WI38 (cell line): ENCODE measurements around the gene ZNF568.
A peak's percentile ranks its signal among the peaks of the same experiment; 100 is the strongest.

Experiments used
- H3K4me3 ChIP-seq: 2 replicates; pipeline ENCODE4 v1.5.1; 2011; ENCODE audit warnings: low read depth, mild to moderate bottlenecking, control low read depth, low read length
- TF ChIP-seq, protein P1 (sequence below): IDR thresholded peaks from 2 replicates; pipeline ENCODE4 v1.5.1; 2012; ENCODE audit warnings: low read depth, mild to moderate bottlenecking, control low read depth, low read length

ZNF568 gene

DNA sequence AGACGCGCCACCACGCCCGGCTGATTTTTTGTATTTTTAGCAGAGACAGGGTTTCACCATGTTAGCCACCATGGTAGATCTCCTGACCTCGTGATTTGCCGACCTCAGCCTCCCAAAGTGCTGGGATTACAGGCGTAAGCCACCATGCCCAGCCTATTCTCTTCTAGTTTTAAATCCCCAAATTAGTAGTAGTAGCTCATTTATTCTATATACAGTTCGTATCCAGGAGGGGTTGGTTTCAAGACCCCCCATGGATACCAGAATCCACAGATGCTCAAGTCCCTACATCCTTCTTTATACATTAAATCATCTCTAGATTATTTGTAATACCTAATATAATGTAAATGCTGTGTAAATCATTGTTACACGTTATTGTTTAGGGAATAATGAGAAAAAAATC, 2.0 kb downstream of the ZNF568 start:
- TF ChIP-seq, protein P1, sequence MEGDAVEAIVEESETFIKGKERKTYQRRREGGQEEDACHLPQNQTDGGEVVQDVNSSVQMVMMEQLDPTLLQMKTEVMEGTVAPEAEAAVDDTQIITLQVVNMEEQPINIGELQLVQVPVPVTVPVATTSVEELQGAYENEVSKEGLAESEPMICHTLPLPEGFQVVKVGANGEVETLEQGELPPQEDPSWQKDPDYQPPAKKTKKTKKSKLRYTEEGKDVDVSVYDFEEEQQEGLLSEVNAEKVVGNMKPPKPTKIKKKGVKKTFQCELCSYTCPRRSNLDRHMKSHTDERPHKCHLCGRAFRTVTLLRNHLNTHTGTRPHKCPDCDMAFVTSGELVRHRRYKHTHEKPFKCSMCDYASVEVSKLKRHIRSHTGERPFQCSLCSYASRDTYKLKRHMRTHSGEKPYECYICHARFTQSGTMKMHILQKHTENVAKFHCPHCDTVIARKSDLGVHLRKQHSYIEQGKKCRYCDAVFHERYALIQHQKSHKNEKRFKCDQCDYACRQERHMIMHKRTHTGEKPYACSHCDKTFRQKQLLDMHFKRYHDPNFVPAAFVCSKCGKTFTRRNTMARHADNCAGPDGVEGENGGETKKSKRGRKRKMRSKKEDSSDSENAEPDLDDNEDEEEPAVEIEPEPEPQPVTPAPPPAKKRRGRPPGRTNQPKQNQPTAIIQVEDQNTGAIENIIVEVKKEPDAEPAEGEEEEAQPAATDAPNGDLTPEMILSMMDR = no peak
- H3K4me3 ChIP-seq = no peak overlapping the region

DNA sequence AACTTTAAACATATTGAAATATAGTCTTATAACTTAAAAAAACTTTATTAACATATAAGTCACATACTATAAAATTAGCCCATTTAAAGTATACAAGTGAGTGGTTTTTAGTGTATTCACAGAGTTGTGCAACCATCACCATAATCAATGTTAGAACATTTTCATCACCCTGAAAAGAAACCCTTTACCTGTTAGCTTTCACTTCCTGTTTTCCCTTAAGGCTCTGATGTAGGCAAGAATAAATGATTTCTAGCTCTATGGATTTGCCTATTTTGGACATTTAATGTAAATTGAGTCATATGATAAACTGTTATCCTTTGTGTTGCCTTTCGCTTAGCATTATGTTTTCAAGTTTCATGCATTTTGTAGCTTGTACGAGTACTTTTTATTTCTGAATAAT, 15.6 kb downstream of the ZNF568 start:
- TF ChIP-seq, protein P1 = no peak

GRCh38 chr19:36939153-36939552, 23.0 kb downstream of the ZNF568 start:
- no peak overlapping the region for H3K4me3 ChIP-seq
- TF ChIP-seq, protein P1 = no peak

More for the DNA sequence above, 15.6 kb downstream of the ZNF568 start:
- no peak overlapping the region for H3K4me3 ChIP-seq

GRCh38 chr19:36950335-36951119, 34.4 kb downstream of the ZNF568 start:
- H3K4me3 ChIP-seq = no peak overlapping the region
- TF ChIP-seq, protein P1 = no peak

- TF ChIP-seq, protein P1 = no peak
- no peak overlapping the region for H3K4me3 ChIP-seq
Observed at GRCh38 chr19:36962346-36962745, 46.2 kb downstream of the ZNF568 start.

GRCh38 chr19:36963280-36963679, 47.1 kb downstream of the ZNF568 start:
- TF ChIP-seq, protein P1 = no peak

GRCh38 chr19:36972571-36972970, 56.4 kb downstream of the ZNF568 start:
- H3K4me3 ChIP-seq = peak overlapping the region; percentile 57
- TF ChIP-seq, protein P1 = no peak

More at GRCh38 chr19:36963280-36963679, 47.1 kb downstream of the ZNF568 start:
- H3K4me3 ChIP-seq = no peak overlapping the region
